Spinal cord (tissue), 10 donors: ENCODE results near the gene CASTOR1. TPM values are rescaled to one million over a fixed set of nuclear protein-coding genes. Genes with fewer than 3 reads are reported as not detected.

Experiments used
- DNase-seq, 6 donors: peaks; one replicate each; pipeline versions ENCODE4 v3.0.0 to v3.0.0-alpha.2; 2013 to 2015; ENCODE audit warnings: low spot score in 6 of 6, low read depth in 4 of 6
- H3K27ac ChIP-seq: one replicate; pipeline ENCODE4 v1.5.1; 2013; ENCODE audit warnings: low read depth, low read length, control low read depth
- H3K27me3 ChIP-seq: one replicate; pipeline ENCODE4 v1.6.1; 2013; ENCODE audit warnings: low read length; ENCODE audit not compliant: control insufficient read depth, insufficient read depth
- H3K36me3 ChIP-seq: one replicate; pipeline ENCODE4 v1.6.1; 2013; ENCODE audit warnings: low read length; ENCODE audit not compliant: control insufficient read depth, insufficient read depth
- H3K4me1 ChIP-seq: one replicate; pipeline ENCODE4 v1.6.1; 2013; ENCODE audit warnings: low read length; ENCODE audit not compliant: control insufficient read depth, insufficient read depth
- H3K4me3 ChIP-seq: one replicate; pipeline ENCODE4 v1.5.1; 2013; ENCODE audit warnings: low read depth, low read length, control low read depth
- H3K9me3 ChIP-seq: one replicate; pipeline ENCODE4 v1.6.1; 2013; ENCODE audit warnings: low read length; ENCODE audit not compliant: control insufficient read depth, insufficient read depth
- WGBS: methylation state at CpG from one replicate; pipeline ENCODE4 v1.1.5; 2013; ENCODE audit warnings: missing lambda C conversion rate; ENCODE audit not compliant: insufficient coverage; 5-methylcytosine and 5-hydroxymethylcytosine counted together
- polyA plus RNA-seq, 2 donors: library from polyadenylated mRNA; unstranded; fragments of 120-200 nt; gene quantifications; one replicate each; pipeline ENCODE4 v1.2.1, GENCODE V29; 2013; ENCODE audit not compliant: insufficient read length in 2 of 2
- total RNA-seq, 2 donors: library from RNA; depleted of rRNA in 1 of 2; stranded (reverse); fragments of 120-200 nt in 1 of 2; fragments of >200 nt in 1 of 2; gene quantifications; one replicate each; pipeline versions ENCODE4 v1.2.3 to v1.2.4, GENCODE V29; 2013 to 2014
- donor health status: healthy.

CASTOR1 gene
- total and polyA plus RNA-seq, 4 donors: 6.6 to 34.9 (median 13.9) TPM

DNA sequence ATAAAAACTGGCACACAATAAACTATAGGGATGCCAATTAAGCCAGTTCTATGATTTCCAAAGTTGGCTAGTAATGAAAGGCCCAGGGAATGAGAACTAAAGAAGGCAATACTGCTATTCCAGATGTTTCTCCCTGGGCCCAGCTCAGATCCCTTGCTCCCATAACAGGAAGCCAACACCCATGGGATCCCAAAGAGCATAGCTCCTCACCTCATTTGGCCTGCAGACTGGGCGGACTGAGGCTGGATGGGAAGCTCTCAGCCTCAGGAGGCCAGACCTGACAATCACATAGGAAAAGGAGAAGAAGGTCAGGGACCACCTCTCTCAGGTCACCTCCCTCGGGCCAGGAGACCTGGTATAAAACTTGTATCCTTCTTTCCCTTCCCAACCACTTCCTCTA lies 32.2 kb upstream of the CASTOR1 start:
- no peak for DNase-seq
- peaks cover 27% of the 10 kb centered on the region for H3K4me1 ChIP-seq
- peaks cover 8% of the 10 kb centered on the region for H3K36me3 ChIP-seq
- no peaks in the 10 kb centered on the region for H3K9me3 ChIP-seq
- WGBS: 71% methylated on average over 1 of the region's 2 CpGs
- no peak overlapping the region for H3K4me3 ChIP-seq
- no peak overlapping the region for H3K27ac ChIP-seq
- H3K27me3 ChIP-seq: no peaks in the 10 kb centered on the region

DNA sequence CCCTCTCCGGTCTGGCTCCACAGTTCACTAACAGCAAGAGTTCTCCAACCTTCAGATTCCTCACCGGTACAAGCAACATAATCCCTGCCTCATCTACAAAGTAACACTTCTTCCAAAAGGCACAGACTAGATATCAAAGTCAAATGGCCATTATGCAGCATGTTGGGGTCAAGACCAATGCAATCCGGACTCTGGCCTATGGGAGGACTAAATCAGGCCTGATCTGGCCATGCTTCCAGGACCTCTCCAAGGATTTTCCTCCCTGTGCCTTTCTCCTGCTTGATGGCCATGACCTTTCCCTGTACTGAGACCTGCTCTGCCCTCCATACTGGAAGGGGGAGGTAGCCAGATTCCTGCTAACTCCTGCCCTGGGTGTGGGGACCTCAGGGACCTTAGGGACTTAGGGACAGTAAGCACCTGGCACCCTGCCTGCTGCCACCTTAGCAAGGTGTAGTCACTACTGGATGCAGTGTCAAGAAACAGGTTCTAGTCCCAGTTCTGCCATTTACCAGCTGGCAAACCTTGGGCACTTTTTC lies 30.8 kb upstream of the CASTOR1 start:
- H3K36me3 ChIP-seq: peaks cover 9% of the 10 kb centered on the region
- H3K4me1 ChIP-seq: peaks cover 15% of the 10 kb centered on the region
- H3K4me3 ChIP-seq: no peak overlapping the region
- H3K27ac ChIP-seq: no peak overlapping the region
- H3K27me3 ChIP-seq: no peaks in the 10 kb centered on the region
- WGBS: 90% methylated on average over 3 of the region's 3 CpGs
- no peaks in the 10 kb centered on the region for H3K9me3 ChIP-seq
- no peak for DNase-seq

DNA sequence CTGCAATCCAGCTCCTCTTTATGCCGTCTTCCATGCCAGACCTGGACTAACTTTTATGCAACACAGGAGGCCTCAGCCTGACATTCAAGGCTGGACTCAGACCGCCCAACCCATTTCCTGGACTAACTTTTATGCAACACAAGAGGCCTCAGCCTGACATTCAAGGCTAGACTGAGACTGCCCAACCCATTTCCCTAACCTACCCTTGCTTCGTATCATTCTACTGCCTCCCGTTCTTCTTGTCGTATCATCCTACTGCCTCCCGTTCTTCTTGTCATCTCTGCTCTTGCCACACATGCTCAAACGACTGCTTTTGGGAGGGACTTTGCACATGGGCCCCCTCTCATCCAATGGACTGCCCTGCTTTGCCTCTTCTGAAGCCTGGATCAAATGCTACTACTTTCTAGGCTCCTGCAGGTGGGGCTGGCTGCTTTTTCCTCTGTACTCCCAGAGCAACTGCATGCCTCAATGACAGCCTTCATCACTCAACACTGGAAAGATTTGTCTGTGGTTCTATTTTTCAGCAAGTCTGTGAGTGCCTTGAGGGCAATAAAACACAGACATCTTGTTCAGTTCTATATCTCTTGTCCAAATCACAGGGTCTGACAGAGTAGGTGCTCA lies 29.6 kb upstream of the CASTOR1 start:
- H3K27ac ChIP-seq: no peak overlapping the region
- DNase-seq: no peak

DNA sequence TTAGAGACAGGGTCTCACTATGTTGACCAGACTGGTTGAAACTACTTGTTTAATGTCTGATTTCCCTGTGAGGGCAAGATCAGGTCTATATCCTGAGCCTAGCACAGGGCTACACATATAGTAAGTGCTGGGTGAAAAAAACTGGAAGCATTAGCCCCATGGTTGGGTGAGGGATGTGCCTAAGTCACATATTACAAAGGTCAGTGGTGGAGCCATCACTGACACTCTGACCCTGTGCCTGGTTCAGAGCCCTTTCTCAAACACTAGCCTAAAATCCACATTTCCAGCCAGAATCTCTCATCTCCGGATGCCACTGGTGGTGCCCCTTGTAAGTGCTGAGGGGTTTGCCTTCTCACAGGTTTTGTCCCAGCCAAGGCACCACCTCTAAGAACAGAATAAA lies 28.5 kb upstream of the CASTOR1 start:
- DNase-seq: no peak
- peaks cover 7% of the 10 kb centered on the region for H3K4me1 ChIP-seq
- H3K4me3 ChIP-seq: no peak overlapping the region
- H3K9me3 ChIP-seq: no peaks in the 10 kb centered on the region
- no peaks in the 10 kb centered on the region for H3K27me3 ChIP-seq
- WGBS: no CpG with 5 or more reads among the region's 1 CpG
- H3K27ac ChIP-seq: no peak overlapping the region
- peaks cover 9% of the 10 kb centered on the region for H3K36me3 ChIP-seq

More for the DNA sequence above, 29.6 kb upstream of the CASTOR1 start:
- peaks cover 7% of the 10 kb centered on the region for H3K4me1 ChIP-seq
- WGBS: 88% methylated on average over 7 of the region's 7 CpGs
- H3K36me3 ChIP-seq: peaks cover 9% of the 10 kb centered on the region
- no peaks in the 10 kb centered on the region for H3K27me3 ChIP-seq
- no peaks in the 10 kb centered on the region for H3K9me3 ChIP-seq
- no peak overlapping the region for H3K4me3 ChIP-seq

DNA sequence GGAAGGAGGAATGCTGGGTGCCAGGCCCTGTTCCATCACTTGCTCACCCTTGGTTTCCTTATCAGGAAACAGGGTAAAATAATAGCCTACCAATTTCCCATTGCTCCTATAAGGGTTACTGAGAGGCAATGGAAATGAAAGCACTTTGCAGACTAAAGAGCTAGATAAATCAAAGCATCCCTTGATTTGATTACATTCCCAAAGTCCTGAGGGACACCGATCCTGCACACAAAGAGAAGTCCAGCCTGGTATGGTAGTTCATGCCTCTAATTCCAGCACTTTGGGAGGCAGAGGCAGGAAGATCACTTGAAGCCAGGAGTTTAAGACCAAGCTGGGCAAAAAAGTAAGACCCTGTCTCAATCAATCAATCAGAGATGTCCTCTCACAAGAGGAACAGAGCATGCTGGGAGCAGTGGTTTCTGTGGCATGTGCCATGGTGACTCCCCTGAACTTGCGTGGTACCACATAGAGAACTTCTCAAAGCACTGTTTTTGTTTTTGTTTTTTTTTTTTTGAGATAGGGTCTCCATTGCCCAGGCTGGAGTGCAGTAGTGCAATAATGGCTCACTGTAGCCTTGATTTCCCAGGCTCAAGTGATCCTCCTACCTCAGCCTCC lies 26.8 kb upstream of the CASTOR1 start:
- 57% methylated on average over 1 of the region's 2 CpGs for WGBS
- H3K27ac ChIP-seq: no peak overlapping the region
- no peaks in the 10 kb centered on the region for H3K9me3 ChIP-seq
- H3K4me1 ChIP-seq: peaks cover 13% of the 10 kb centered on the region
- no peak for DNase-seq
- H3K27me3 ChIP-seq: no peaks in the 10 kb centered on the region
- H3K36me3 ChIP-seq: peaks cover 9% of the 10 kb centered on the region
- H3K4me3 ChIP-seq: no peak overlapping the region

DNA sequence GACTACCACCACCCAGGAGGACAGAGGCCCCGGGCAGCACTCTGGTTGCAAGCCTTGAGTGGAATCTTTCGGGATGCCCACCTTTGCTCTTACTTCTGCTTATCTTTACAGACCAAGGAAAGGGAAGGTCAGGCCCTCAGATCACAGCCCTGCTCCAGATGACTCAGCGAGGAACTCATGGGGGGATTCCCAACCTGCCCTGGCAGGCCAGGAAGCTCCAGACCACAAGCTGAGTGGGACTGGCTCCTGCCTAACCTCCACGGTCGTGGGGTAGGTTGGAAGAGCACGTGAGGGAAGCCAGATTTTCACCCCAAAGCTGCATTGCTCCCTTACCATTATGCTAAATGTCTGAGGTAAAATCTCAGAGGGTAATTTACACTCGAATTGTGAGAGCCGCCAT lies 25.6 kb upstream of the CASTOR1 start:
- H3K4me1 ChIP-seq: peaks cover 23% of the 10 kb centered on the region
- H3K4me3 ChIP-seq: no peak overlapping the region
- no peak overlapping the region for H3K27ac ChIP-seq
- H3K27me3 ChIP-seq: no peaks in the 10 kb centered on the region
- DNase-seq: no peak
- H3K9me3 ChIP-seq: no peaks in the 10 kb centered on the region
- H3K36me3 ChIP-seq: peaks cover 9% of the 10 kb centered on the region
- 91% methylated on average over 4 of the region's 8 CpGs for WGBS

DNA sequence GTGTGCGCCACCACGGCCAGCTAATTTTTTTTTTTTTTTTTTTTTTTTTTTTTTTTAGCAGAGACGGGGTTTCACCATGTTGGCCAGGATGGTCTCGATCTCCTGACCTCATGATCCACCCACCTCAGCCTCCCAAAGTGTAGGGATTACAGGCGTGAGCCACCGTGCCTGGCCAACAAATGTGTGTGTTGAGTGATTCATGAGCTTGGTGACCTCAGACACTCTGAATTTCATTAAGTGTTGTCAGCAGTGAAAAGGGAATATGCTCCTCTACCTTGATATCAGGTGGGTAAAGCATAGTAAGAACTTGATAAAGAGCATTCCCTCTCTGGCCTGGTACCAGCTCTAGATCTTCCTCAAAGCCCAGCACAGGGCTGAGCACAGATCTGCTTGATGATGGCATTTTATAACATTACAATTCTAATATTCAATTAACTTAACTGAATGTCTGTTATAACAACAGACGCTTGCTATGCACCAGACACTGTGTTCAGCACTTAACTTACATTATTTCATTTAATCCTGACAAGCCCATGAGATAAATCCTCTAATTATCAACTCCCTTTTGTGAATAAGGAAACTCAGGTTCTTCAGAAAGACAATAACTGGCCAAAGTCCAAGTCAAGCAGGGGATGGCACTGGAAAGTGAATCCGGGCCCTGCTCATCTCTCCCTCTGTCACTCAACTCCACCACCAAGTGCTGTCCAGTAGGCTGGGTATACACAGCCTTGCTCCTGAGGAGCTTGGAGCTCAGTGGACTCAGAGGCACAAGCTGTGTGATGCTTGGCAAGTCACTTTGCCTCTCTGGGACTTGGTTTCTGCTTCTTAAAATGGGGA lies 24.4 kb upstream of the CASTOR1 start:
- H3K36me3 ChIP-seq: peaks cover 9% of the 10 kb centered on the region
- H3K27me3 ChIP-seq: no peaks in the 10 kb centered on the region
- no peak for DNase-seq
- H3K9me3 ChIP-seq: no peaks in the 10 kb centered on the region
- WGBS: no CpG with 5 or more reads among the region's 8 CpGs
- H3K4me1 ChIP-seq: peaks cover 33% of the 10 kb centered on the region
- H3K27ac ChIP-seq: no peak overlapping the region
- no peak overlapping the region for H3K4me3 ChIP-seq

DNA sequence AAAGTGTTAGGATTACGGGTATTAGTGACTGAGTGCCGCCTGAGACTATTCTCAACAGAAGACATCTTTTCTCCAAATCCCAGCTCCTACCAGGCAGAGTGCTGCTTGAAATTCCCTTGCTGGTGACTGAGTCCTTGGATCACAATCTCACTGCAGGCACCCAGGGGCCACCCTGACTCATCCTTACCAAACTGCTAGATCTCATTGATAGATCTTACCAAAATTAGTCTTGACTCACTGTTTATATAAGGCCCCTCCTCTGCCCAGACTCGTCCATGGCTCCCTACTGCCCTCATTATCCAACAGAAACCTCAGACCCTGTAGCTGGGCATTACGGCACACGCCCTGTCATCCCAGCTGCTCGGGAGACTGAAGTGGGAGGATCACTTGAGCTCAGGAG lies 22.7 kb upstream of the CASTOR1 start:
- Histone ChIP-seq H3K36me3 (peaks cover 5% of the 10 kb centered on the region), H3K4me3 (no peak overlapping the region), H3K27me3 (no peaks in the 10 kb centered on the region), H3K9me3 (no peaks in the 10 kb centered on the region), H3K4me1 (peaks cover 34% of the 10 kb centered on the region), H3K27ac (no peak overlapping the region)
- no peak for DNase-seq
- 88% methylated on average over 6 of the region's 6 CpGs for WGBS

DNA sequence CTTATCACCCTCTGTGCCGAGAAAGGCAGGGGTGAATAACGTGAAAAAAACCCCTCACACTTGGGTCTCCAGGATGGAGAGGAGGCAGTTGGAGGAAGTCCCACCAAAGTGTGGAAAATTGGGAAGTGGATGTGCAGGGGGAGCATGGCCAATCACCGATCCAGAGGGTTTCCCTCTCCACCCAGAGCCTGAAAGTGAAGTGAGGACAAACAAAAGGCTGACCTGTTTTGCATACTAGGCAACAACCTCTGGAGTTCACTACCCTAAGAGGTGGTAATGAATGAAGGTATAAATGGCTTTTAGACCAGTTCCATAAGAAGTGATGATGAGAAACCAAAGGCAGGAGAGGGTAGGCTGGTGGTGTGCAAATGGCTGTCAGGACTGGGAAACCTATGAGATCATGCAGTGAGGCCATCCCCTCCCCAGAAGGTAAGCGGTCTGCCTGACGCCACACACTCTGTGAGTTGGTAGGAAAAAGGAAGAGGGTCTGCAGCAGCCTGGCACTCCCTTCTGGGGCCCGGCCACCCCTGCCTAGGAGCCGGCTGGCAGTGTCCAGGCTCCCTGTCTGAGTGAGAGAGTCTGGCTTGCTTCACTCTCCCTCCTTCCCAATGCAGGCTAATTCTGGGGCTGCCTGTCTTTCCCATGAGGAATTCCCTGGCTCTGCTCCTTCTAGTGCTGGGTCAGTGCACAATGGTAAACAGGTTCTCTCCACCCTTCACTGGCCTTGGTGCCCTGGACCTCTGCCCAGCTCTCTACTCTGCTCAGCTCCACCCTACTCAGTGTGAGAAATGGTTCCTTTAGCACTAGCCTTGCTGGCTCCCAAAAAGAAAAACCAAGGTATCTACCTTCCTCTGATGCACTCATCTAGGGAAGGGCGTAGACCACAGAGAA lies 21.8 kb upstream of the CASTOR1 start:
- H3K27me3 ChIP-seq: no peaks in the 10 kb centered on the region
- H3K36me3 ChIP-seq: no peaks in the 10 kb centered on the region
- no peaks in the 10 kb centered on the region for H3K9me3 ChIP-seq
- H3K27ac ChIP-seq: peak overlapping the region; percentile 42
- H3K4me3 ChIP-seq: no peak overlapping the region
- WGBS: 53% methylated on average over 4 of the region's 8 CpGs
- DNase-seq: peak in 1 of 6 donors; percentile 73
- H3K4me1 ChIP-seq: peaks cover 38% of the 10 kb centered on the region
